Measurements from ENCODE around the gene AEN.

The AEN gene

GRCh38 chr15:88613074-88613944, 7.8 kb upstream of the AEN start:
- peak; percentile 79 for DNase-seq (ENCODE audit: low read depth)

GRCh38 chr15:88615303-88616107, 5.6 kb upstream of the AEN start:
- DNase-seq (ENCODE audit: low read depth), result no peak

GRCh38 chr15:88616240-88616639, 4.9 kb upstream of the AEN start:
- no peak for DNase-seq (ENCODE audit: low read depth)

GRCh38 chr15:88617031-88617722, 4.0 kb upstream of the AEN start:
- no peak for DNase-seq (ENCODE audit: low read depth)

GRCh38 chr15:88617790-88618189, 3.4 kb upstream of the AEN start:
- no peak for DNase-seq (ENCODE audit: low read depth)

GRCh38 chr15:88618686-88619085, 2.5 kb upstream of the AEN start:
- no peak for DNase-seq (ENCODE audit: low read depth)

- DNase-seq (ENCODE audit: low read depth), result no peak
These were observed 1.3 kb upstream of the AEN start for GRCh38 chr15:88619796-88620195.

- peak; percentile 72 for DNase-seq (ENCODE audit: low read depth)
These were observed 857 bp downstream of the AEN start for GRCh38 chr15:88621789-88622604.

- DNase-seq (ENCODE audit: low read depth), result no peak
These were observed 1.4 kb downstream of the AEN start for GRCh38 chr15:88622605-88622975.

GRCh38 chr15:88623061-88623460, 1.9 kb downstream of the AEN start:
- DNase-seq (ENCODE audit: low read depth), result peak; percentile 95

- DNase-seq (ENCODE audit: low read depth), result no peak
These were observed 2.5 kb downstream of the AEN start for GRCh38 chr15:88623632-88624031.

GRCh38 chr15:88624156-88624970, 3.2 kb downstream of the AEN start:
- peak; percentile 58 for DNase-seq (ENCODE audit: low read depth)

GRCh38 chr15:88624971-88625490, 3.9 kb downstream of the AEN start:
- no peak for DNase-seq (ENCODE audit: low read depth)

GRCh38 chr15:88625943-88626741, 5.0 kb downstream of the AEN start:
- DNase-seq (ENCODE audit: low read depth), result no peak

- DNase-seq (ENCODE audit: low read depth), result no peak
These were observed 6.3 kb downstream of the AEN start for GRCh38 chr15:88627463-88627862.

GRCh38 chr15:88628018-88628654, 7.0 kb downstream of the AEN start:
- no peak for DNase-seq (ENCODE audit: low read depth)

GRCh38 chr15:88629071-88629470, 7.9 kb downstream of the AEN start:
- no peak for DNase-seq (ENCODE audit: low read depth)

- peak; percentile 41 for DNase-seq (ENCODE audit: low read depth)
These were observed 9.1 kb downstream of the AEN start for GRCh38 chr15:88630141-88630721.
